ENCODE data around the gene UBE2L6. TPM values are rescaled to one million over a fixed set of nuclear protein-coding genes. Genes with fewer than 3 reads are reported as not detected.

The UBE2L6 gene
- total and polyA plus RNA-seq, 2 donors (not counting 1 experiment from before 2014, with no cell fraction given), result 63.5 to 70.7 TPM

- no peaks in the 10 kb centered on the region for H3K79me2 ChIP-seq (ENCODE audit: control insufficient read depth, insufficient read depth, low read length)
- Mint-ChIP-seq H3K27ac (no peak overlapping the region), H3K4me1 (no peaks in the 10 kb centered on the region), H3K9me3 (ENCODE audit: insufficient read depth) (no peaks in the 10 kb centered on the region), H3K4me3 (no peak overlapping the region), H3K27me3 (peaks cover 5% of the 10 kb centered on the region)
- CTCF ChIA-PET, result no interaction called here
- no peaks in the 10 kb centered on the region for H3K4me1 ChIP-seq (ENCODE audit: control insufficient read depth in 2 of 2, insufficient read depth in 2 of 2, low read length in 2 of 2)
- WGBS (ENCODE audit: insufficient coverage), result 91% methylated on average over 8 of the region's 9 CpGs
- DNase-seq, result no peak
- no peaks in the 10 kb centered on the region for H3K27me3 ChIP-seq (replicated peaks in 1 of 4; ENCODE audit: control extremely low read depth in 1 of 4, control insufficient read depth in 3 of 4, insufficient read depth in 4 of 4, low read length in 3 of 4)
- no peaks in the 10 kb centered on the region for H4K20me1 ChIP-seq (ENCODE audit: control insufficient read depth, insufficient read depth, low read length, poor library complexity, severe bottlenecking)
- POLR2A ChIA-PET, result no interaction called here
- TF ChIP-seq EZH2 (IDR thresholded peaks at IDR 0.05; ENCODE audit: borderline replicate concordance, insufficient read depth, low read depth, low read length, poor library complexity, severe bottlenecking) (no peak), CTCF (IDR thresholded peaks at IDR 0.05) (no peak)
- no peak overlapping the region for H3K4me2 ChIP-seq (replicated peaks; ENCODE audit: low read depth, low read length, poor library complexity, severe bottlenecking)
- intact Hi-C loops (cut with micrococcal nuclease), result no loop called here
- no peak overlapping the region for H3K9ac ChIP-seq (ENCODE audit: low read length)
- no peak overlapping the region for H2AFZ ChIP-seq (ENCODE audit: insufficient read depth, low read depth, low read length, poor library complexity, severe bottlenecking)
- H3K4me3 ChIP-seq (ENCODE audit: control extremely low read depth in 1 of 5, extremely low read depth in 1 of 5, insufficient read depth in 1 of 5, low read depth in 2 of 5, low read length in 4 of 5), result no peak overlapping the region
- no peak for ATAC-seq (ENCODE audit: low read depth)
- H3K9me3 ChIP-seq (ENCODE audit: control extremely low read depth in 1 of 3, control insufficient read depth in 2 of 3, insufficient read depth in 1 of 3, low read length in 2 of 3), result no peaks in the 10 kb centered on the region
- H3K36me3 ChIP-seq (replicated peaks in 1 of 2; ENCODE audit: control extremely low read depth in 1 of 2, control insufficient read depth in 1 of 2, extremely low read depth in 1 of 2, insufficient read depth in 2 of 2, low read length in 1 of 2), result no peaks in the 10 kb centered on the region
- H3K27ac ChIP-seq (ENCODE audit: low read length in 2 of 2), result no peak overlapping the region
These were observed 16.9 kb upstream of the UBE2L6 start for GRCh38 chr11:57584341-57584740.

- Mint-ChIP-seq H3K27ac (no peak overlapping the region), H3K4me1 (no peaks in the 10 kb centered on the region), H3K9me3 (ENCODE audit: insufficient read depth) (no peaks in the 10 kb centered on the region), H3K27me3 (peaks cover 7% of the 10 kb centered on the region), H3K4me3 (no peak overlapping the region)
- Histone ChIP-seq H3K27ac (ENCODE audit: low read length in 2 of 2) (no peak overlapping the region), H3K4me1 (ENCODE audit: control insufficient read depth in 2 of 2, insufficient read depth in 2 of 2, low read length in 2 of 2) (no peaks in the 10 kb centered on the region), H3K36me3 (replicated peaks in 1 of 2; ENCODE audit: control extremely low read depth in 1 of 2, control insufficient read depth in 1 of 2, extremely low read depth in 1 of 2, insufficient read depth in 2 of 2, low read length in 1 of 2) (no peaks in the 10 kb centered on the region), H2AFZ (ENCODE audit: insufficient read depth, low read depth, low read length, poor library complexity, severe bottlenecking) (no peak overlapping the region), H3K4me2 (replicated peaks; ENCODE audit: low read depth, low read length, poor library complexity, severe bottlenecking) (no peak overlapping the region), H3K79me2 (ENCODE audit: control insufficient read depth, insufficient read depth, low read length) (no peaks in the 10 kb centered on the region), H3K9me3 (ENCODE audit: control extremely low read depth in 1 of 3, control insufficient read depth in 2 of 3, insufficient read depth in 1 of 3, low read length in 2 of 3) (no peaks in the 10 kb centered on the region), H3K4me3 (ENCODE audit: control extremely low read depth in 1 of 5, extremely low read depth in 1 of 5, insufficient read depth in 1 of 5, low read depth in 2 of 5, low read length in 4 of 5) (no peak overlapping the region), H3K27me3 (replicated peaks in 1 of 4; ENCODE audit: control extremely low read depth in 1 of 4, control insufficient read depth in 3 of 4, insufficient read depth in 4 of 4, low read length in 3 of 4) (peaks cover 0 to 5% (median 2%) of the 10 kb centered on the region in 4 experiments), H4K20me1 (ENCODE audit: control insufficient read depth, insufficient read depth, low read length, poor library complexity, severe bottlenecking) (no peaks in the 10 kb centered on the region), H3K9ac (ENCODE audit: low read length) (no peak overlapping the region)
- CTCF ChIA-PET, result interaction anchor here (1.5 kb wide), 1 partner anchor 47 kb away, joined by 4 read pairs; no protein-coding TSS in a partner anchor
- 76% methylated on average over 3 of the region's 4 CpGs for WGBS (ENCODE audit: insufficient coverage)
- DNase-seq, result no peak
- TF ChIP-seq EZH2 (IDR thresholded peaks at IDR 0.05; ENCODE audit: borderline replicate concordance, insufficient read depth, low read depth, low read length, poor library complexity, severe bottlenecking), result no peak
- no peak for TF ChIP-seq CTCF (IDR thresholded peaks at IDR 0.05)
- POLR2A ChIA-PET, result no interaction called here
- intact Hi-C loops (cut with micrococcal nuclease), result no loop called here
- ATAC-seq (ENCODE audit: low read depth), result no peak
These were observed 6.6 kb upstream of the UBE2L6 start for GRCh38 chr11:57574061-57574460.

Data from B cell (primary cell).